ENCODE data around the gene VCAN. TPM values are rescaled to one million over a fixed set of nuclear protein-coding genes. Genes with fewer than 3 reads are reported as not detected.

VCAN gene
- total RNA-seq, 6 donors from 2014 or later = 73.3 to 254 (median 121) TPM

DNA sequence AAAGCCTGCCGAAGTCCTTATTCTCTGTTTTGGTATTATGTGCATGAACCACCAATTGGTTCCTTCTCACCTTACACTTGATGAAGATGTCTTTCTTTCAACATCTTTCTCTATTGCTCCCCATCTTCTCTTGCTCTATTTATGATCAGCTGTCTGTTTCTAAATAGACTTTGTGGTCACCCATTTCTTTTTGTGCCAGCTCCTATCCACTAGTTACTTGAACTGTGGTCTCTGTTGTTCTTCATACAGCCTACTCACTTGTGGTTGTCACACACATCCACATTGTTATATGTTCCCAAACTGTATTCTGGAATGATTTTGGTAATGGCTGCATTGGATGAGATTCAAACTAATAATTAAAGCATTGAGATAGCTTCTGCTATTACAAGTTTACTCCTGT lies 11.4 kb downstream of the VCAN start:
- H3K27ac ChIP-seq = no peak overlapping the region
- TF ChIP-seq EP300 (IDR thresholded peaks at IDR 0.05) = no peak
- TF ChIP-seq POLR2AphosphoS5 (IDR thresholded peaks at IDR 0.05) = no peak
- TF ChIP-seq, protein P1, sequence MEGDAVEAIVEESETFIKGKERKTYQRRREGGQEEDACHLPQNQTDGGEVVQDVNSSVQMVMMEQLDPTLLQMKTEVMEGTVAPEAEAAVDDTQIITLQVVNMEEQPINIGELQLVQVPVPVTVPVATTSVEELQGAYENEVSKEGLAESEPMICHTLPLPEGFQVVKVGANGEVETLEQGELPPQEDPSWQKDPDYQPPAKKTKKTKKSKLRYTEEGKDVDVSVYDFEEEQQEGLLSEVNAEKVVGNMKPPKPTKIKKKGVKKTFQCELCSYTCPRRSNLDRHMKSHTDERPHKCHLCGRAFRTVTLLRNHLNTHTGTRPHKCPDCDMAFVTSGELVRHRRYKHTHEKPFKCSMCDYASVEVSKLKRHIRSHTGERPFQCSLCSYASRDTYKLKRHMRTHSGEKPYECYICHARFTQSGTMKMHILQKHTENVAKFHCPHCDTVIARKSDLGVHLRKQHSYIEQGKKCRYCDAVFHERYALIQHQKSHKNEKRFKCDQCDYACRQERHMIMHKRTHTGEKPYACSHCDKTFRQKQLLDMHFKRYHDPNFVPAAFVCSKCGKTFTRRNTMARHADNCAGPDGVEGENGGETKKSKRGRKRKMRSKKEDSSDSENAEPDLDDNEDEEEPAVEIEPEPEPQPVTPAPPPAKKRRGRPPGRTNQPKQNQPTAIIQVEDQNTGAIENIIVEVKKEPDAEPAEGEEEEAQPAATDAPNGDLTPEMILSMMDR (IDR thresholded peaks at IDR 0.05) = no peak
- no peak for TF ChIP-seq POLR2A (IDR thresholded peaks at IDR 0.05)
- H3K4me1 ChIP-seq = no peaks in the 10 kb centered on the region
- no peak for ATAC-seq (ENCODE audit: low FRiP score in 2 of 2)
- 80% methylated on average over 1 of the region's 1 CpG for WGBS, 2 donors
- no peaks in the 10 kb centered on the region for H3K36me3 ChIP-seq
- DNase-seq = no peak
- no peaks in the 10 kb centered on the region for H3K9me3 ChIP-seq
- no peak overlapping the region for H3K4me3 ChIP-seq
- no peaks in the 10 kb centered on the region for H3K27me3 ChIP-seq

DNA sequence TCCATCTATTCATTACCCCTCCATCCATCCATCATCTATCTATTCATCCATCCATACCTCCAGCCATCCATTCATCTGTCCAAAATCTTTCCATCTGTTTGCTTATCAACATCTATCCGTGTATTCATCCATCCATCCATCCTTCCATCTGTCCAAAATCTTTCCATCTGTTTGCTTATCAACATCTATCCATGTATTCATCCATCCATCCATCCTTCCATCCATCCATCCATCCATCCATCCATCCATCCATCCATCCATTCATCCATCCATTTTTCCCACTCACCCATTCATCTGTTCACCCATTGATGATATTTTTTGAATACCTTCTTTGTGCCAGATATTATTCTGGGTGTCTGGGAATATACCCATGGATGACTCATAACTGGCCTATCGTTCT lies 12.8 kb downstream of the VCAN start:
- Histone ChIP-seq H3K9me3 (no peaks in the 10 kb centered on the region), H3K27ac (no peak overlapping the region), H3K4me3 (no peak overlapping the region), H3K27me3 (no peaks in the 10 kb centered on the region), H3K36me3 (no peaks in the 10 kb centered on the region), H3K4me1 (no peaks in the 10 kb centered on the region)
- TF ChIP-seq, protein P1 (IDR thresholded peaks at IDR 0.05) = no peak
- TF ChIP-seq POLR2AphosphoS5 (IDR thresholded peaks at IDR 0.05) (no peak), POLR2A (IDR thresholded peaks at IDR 0.05) (no peak), EP300 (IDR thresholded peaks at IDR 0.05) (no peak)
- WGBS, 2 donors = 76 to 78% methylated on average over 2 of the region's 2 CpGs
- DNase-seq (no peak), ATAC-seq (ENCODE audit: low FRiP score in 2 of 2) (no peak)

DNA sequence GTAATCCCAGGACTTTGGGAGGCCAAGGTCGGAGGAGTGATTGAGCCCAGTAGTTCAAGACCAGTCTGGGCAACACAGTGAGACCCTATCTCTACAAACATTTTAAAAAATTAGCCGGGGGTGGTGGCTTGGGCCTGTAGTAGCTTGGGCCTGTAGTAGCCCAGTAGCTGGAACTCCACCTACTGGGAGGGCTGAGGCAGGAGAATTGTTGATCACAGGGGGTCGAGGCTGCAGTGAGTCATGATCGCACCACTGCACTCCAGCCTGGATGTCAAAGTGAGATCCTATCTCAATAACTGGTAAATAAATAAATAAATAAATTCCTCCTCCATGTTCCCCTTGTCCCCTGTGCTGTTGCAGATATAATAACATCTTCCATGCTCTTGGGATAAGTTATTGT lies 14.3 kb downstream of the VCAN start:
- 93 to 94% methylated on average over 4 of the region's 4 CpGs for WGBS, 2 donors
- H3K36me3 ChIP-seq = no peaks in the 10 kb centered on the region
- no peak for ATAC-seq (ENCODE audit: low FRiP score in 2 of 2)

DNA sequence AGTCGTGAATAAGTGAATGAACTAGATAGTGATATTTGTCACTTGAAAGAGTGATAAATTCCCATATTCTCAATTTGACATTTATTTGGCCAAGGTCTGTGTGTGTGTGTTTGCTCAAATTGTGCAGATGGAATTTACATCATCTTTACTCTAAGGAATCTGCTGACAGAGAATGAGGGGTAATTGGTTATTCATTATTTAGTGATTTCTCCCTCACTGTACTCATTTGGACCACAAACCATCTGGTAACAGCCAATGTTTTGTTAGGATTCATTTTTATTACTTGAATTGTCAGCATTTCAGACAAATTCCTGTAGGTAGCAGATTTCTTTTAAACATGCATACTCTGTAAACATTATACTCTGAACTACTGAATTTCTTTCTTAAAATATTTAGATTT lies 15.6 kb downstream of the VCAN start:
- Histone ChIP-seq H3K4me3 (no peak overlapping the region), H3K27ac (no peak overlapping the region), H3K36me3 (no peaks in the 10 kb centered on the region), H3K27me3 (no peaks in the 10 kb centered on the region), H3K4me1 (no peaks in the 10 kb centered on the region), H3K9me3 (no peaks in the 10 kb centered on the region)
- 71 to 73% methylated on average over 1 of the region's 1 CpG for WGBS, 2 donors
- ATAC-seq (ENCODE audit: low FRiP score in 2 of 2) = no peak
- TF ChIP-seq POLR2A (IDR thresholded peaks at IDR 0.05) (no peak), EP300 (IDR thresholded peaks at IDR 0.05) (no peak), POLR2AphosphoS5 (IDR thresholded peaks at IDR 0.05) (no peak)
- TF ChIP-seq, protein P1 (IDR thresholded peaks at IDR 0.05) = no peak
- DNase-seq = no peak

More for the DNA sequence above, 14.3 kb downstream of the VCAN start:
- H3K4me1 ChIP-seq = no peaks in the 10 kb centered on the region
- H3K27ac ChIP-seq = no peak overlapping the region
- TF ChIP-seq, protein P1 (IDR thresholded peaks at IDR 0.05) = no peak
- TF ChIP-seq EP300 (IDR thresholded peaks at IDR 0.05) (no peak), POLR2AphosphoS5 (IDR thresholded peaks at IDR 0.05) (no peak), POLR2A (IDR thresholded peaks at IDR 0.05) (no peak)
- no peaks in the 10 kb centered on the region for H3K27me3 ChIP-seq
- no peaks in the 10 kb centered on the region for H3K9me3 ChIP-seq
- H3K4me3 ChIP-seq = no peak overlapping the region
- DNase-seq = no peak

DNA sequence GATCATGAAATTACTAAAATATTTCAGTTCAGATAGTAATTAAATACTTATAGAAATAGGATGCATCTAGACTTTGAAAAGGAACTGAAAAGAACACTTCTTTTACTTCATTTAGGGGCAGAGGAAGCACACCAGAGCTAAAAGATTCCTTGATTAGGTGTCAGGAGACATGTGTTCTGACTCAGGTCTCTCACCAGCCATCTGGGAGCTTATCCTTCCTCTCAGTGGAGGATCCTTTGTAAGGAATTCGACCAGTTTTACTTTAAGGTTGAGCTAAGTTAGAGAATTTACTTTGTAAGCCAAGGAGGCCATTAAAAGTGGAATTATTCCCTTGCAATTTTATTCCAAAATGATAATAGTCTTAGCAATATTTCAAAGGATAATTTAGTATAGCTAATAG lies 16.7 kb downstream of the VCAN start:
- 19 to 28% methylated on average over 1 of the region's 1 CpG for WGBS, 2 donors
- H3K27ac ChIP-seq = no peak overlapping the region
- H3K4me1 ChIP-seq = no peaks in the 10 kb centered on the region
- no peak overlapping the region for H3K4me3 ChIP-seq
- TF ChIP-seq EP300 (IDR thresholded peaks at IDR 0.05) (no peak), POLR2AphosphoS5 (IDR thresholded peaks at IDR 0.05) (no peak), POLR2A (IDR thresholded peaks at IDR 0.05) (no peak)
- TF ChIP-seq, protein P1 (IDR thresholded peaks at IDR 0.05) = no peak
- ATAC-seq (ENCODE audit: low FRiP score in 2 of 2) (no peak), DNase-seq (no peak)
- H3K27me3 ChIP-seq = no peaks in the 10 kb centered on the region
- no peaks in the 10 kb centered on the region for H3K9me3 ChIP-seq
- no peaks in the 10 kb centered on the region for H3K36me3 ChIP-seq
